HEK293 (cell line): ENCODE measurements around the gene SRCIN1.

ENCODE experiments used
- CTCF ChIP-seq: fragments of 450-650 bp; formaldehyde crosslinking; IDR thresholded peaks from 2 replicates; pipeline ENCODE4 v1.5.1; 2016; ENCODE audit warnings: missing biosample characterization, missing genetic modification characterization
- PRDM2 ChIP-seq: fragments of 450-650 bp; formaldehyde crosslinking; IDR thresholded peaks from 2 replicates; pipeline ENCODE4 v1.5.1; 2016; ENCODE audit warnings: missing biosample characterization, missing genetic modification characterization, borderline replicate concordance
- REST ChIP-seq: fragments of 450-650 bp; formaldehyde crosslinking; IDR thresholded peaks from 2 replicates; pipeline ENCODE4 v1.5.1; 2016; ENCODE audit warnings: missing biosample characterization, missing genetic modification characterization
- TCF7L2 ChIP-seq: IDR thresholded peaks from 2 replicates; pipeline ENCODE4 v1.6.1; 2011; ENCODE audit warnings: low read depth, mild to moderate bottlenecking, inconsistent platforms, low read length, moderate library complexity, borderline replicate concordance
- ZNF114 ChIP-seq: fragments of 450-650 bp; formaldehyde crosslinking; IDR thresholded peaks from 2 replicates; pipeline ENCODE4 v1.5.0; 2017; ENCODE audit warnings: missing biosample characterization, missing genetic modification characterization
- ZNF148 ChIP-seq: fragments of 450-650 bp; formaldehyde crosslinking; IDR thresholded peaks from 2 replicates; pipeline ENCODE4 v1.5.0; 2017; ENCODE audit warnings: missing biosample characterization, missing genetic modification characterization, borderline replicate concordance
- ZNF16 ChIP-seq: fragments of 450-650 bp; formaldehyde crosslinking; IDR thresholded peaks from 2 replicates; pipeline ENCODE4 v1.5.1; 2016; ENCODE audit warnings: low read depth, missing biosample characterization, missing genetic modification characterization
- ZNF175 ChIP-seq: fragments of 450-650 bp; formaldehyde crosslinking; IDR thresholded peaks from 2 replicates; pipeline ENCODE4 v1.5.1; 2016; ENCODE audit warnings: missing biosample characterization, missing genetic modification characterization
- ZNF18 ChIP-seq: fragments of 450-650 bp; formaldehyde crosslinking; IDR thresholded peaks from 2 replicates; pipeline ENCODE4 v1.5.1; 2016; ENCODE audit warnings: missing biosample characterization, missing genetic modification characterization
- ZNF391 ChIP-seq: fragments of 450-650 bp; formaldehyde crosslinking; IDR thresholded peaks from 2 replicates; pipeline ENCODE4 v1.5.1; 2016; ENCODE audit warnings: low read depth, missing biosample characterization, missing genetic modification characterization, borderline replicate concordance
- ZNF777 ChIP-seq: fragments of 450-650 bp; formaldehyde crosslinking; IDR thresholded peaks from 2 replicates; pipeline ENCODE4 v1.5.1; 2017; ENCODE audit warnings: missing biosample characterization, missing genetic modification characterization, borderline replicate concordance

- TF ChIP-seq CTCF (tag by site-specific recombination) = no peak
- TF ChIP-seq ZNF175 (tag by site-specific recombination) = no peak
- TF ChIP-seq TCF7L2 = no peak
- no peak for TF ChIP-seq ZNF114 (tag by site-specific recombination)
- TF ChIP-seq REST = no peak
- no peak for TF ChIP-seq ZNF391 (tag by site-specific recombination)
- no peak for TF ChIP-seq ZNF777 (tag by site-specific recombination)
- TF ChIP-seq ZNF18 (tag by site-specific recombination) = no peak
- no peak for TF ChIP-seq ZNF16 (tag by site-specific recombination)
- no peak for TF ChIP-seq ZNF148 (tag by site-specific recombination)
- TF ChIP-seq PRDM2 = no peak
Observed at GRCh38 chr17:38545531-38546225, 60.1 kb downstream of the SRCIN1 start.
